SK-N-SH (cell line): Measurements from ENCODE around the gene RFX2. TPM values are rescaled to one million over a fixed set of nuclear protein-coding genes. Genes with fewer than 3 reads are reported as not detected.

Experiments used
- CTCF ChIA-PET: fragments of 300-600, 350-600 bp; formaldehyde crosslinking; extraction: SDS; loops from one replicate; lab custom pipeline; 2021; lab: Yijun Ruan, JAX
- POLR2A ChIA-PET: fragments of 350-600 bp; sonication (Branson Sonifier 250); formaldehyde crosslinking; extraction: SDS; loops from one replicate; lab custom pipeline; 2020; ENCODE audit warnings: antibody characterized with exemption, inconsistent platforms; lab: Yijun Ruan, JAX
- DNase-seq: peaks from one replicate; pipeline ENCODE4 v3.0.0; 2012
- H2AFZ ChIP-seq: fragments of 200-600 bp; sonication (generic); 2 replicates; pipeline ENCODE4 v1.8.1; 2016; ENCODE audit warnings: antibody characterized with exemption, mild to moderate bottlenecking, low read depth
- H3F3A ChIP-seq: fragments of 200-600 bp; sonication (generic); replicated peaks from 2 replicates; pipeline ENCODE3; 2016; ENCODE audit warnings: antibody characterized with exemption, mild to moderate bottlenecking; ENCODE audit not compliant: insufficient read depth
- H3K27ac ChIP-seq, 2 experiments: fragments of 200-500 bp in 1 of 2; fragments of 200-600 bp in 1 of 2; sonication (Bioruptor generic) in 1 of 2; sonication (generic), shearing (Covaris generic) in 1 of 2; 2 replicates each; pipeline versions ENCODE4 v1.5.1 to v1.6.1; 2014 to 2016; ENCODE audit warnings: low read depth in 2 of 2, inconsistent platforms in 1 of 2, low read length in 1 of 2, mild to moderate bottlenecking in 1 of 2, mixed read lengths in 1 of 2
- H3K27me3 ChIP-seq: fragments of 200-600 bp; sonication (generic), shearing (Covaris generic); 2 replicates; pipeline ENCODE4 v1.6.1; 2016; ENCODE audit warnings: mixed run types; ENCODE audit not compliant: insufficient read depth
- H3K36me3 ChIP-seq, 2 experiments: fragments of 200-500 bp in 1 of 2; fragments of 200-600 bp in 1 of 2; sonication (Bioruptor generic) in 1 of 2; sonication (generic) in 1 of 2; replicated peaks in 1 of 2; 2 replicates each; pipeline versions ENCODE3 to v1.5.1; 2014 to 2016; ENCODE audit warnings: low read length in 1 of 2, mild to moderate bottlenecking in 1 of 2; ENCODE audit not compliant: insufficient read depth in 2 of 2, control insufficient read depth in 1 of 2
- H3K4me1 ChIP-seq, 2 experiments: fragments of 200-500 bp in 1 of 2; fragments of 200-600 bp in 1 of 2; sonication (Bioruptor generic) in 1 of 2; sonication (generic), shearing (Covaris generic) in 1 of 2; 2 replicates each; pipeline versions ENCODE4 v1.5.1 to v1.6.1; 2014 to 2016; ENCODE audit warnings: low read depth in 1 of 2, low read length in 1 of 2, mixed run types in 1 of 2; ENCODE audit not compliant: insufficient read depth in 2 of 2, control insufficient read depth in 1 of 2
- H3K4me2 ChIP-seq: fragments of 200-600 bp; sonication (generic), shearing (Covaris generic); 2 replicates; pipeline ENCODE4 v1.6.1; 2017; ENCODE audit warnings: mixed run types
- H3K4me3 ChIP-seq, 2 experiments: fragments of 200-500 bp in 1 of 2; fragments of 200-600 bp in 1 of 2; sonication (Bioruptor generic) in 1 of 2; sonication (generic), shearing (Covaris generic) in 1 of 2; 2 replicates each; pipeline versions ENCODE4 v1.5.1 to v1.8.1; 2014 to 2016; ENCODE audit warnings: low read depth in 2 of 2, inconsistent platforms in 1 of 2, low read length in 1 of 2, mild to moderate bottlenecking in 1 of 2, mixed read lengths in 1 of 2, moderate library complexity in 1 of 2
- H3K79me2 ChIP-seq: fragments of 200-600 bp; sonication (generic); 2 replicates; pipeline ENCODE4 v1.8.1; 2017; ENCODE audit warnings: mild to moderate bottlenecking; ENCODE audit not compliant: insufficient read depth
- H3K9ac ChIP-seq: fragments of 200-600 bp; sonication (generic); 2 replicates; pipeline ENCODE4 v1.6.1; 2017; ENCODE audit warnings: mixed run types
- H3K9me2 ChIP-seq: fragments of 200-600 bp; sonication (generic); 2 replicates; pipeline ENCODE4 v1.6.1; 2017; ENCODE audit warnings: mixed run types
- H3K9me3 ChIP-seq: fragments of 200-600 bp; sonication (generic); 2 replicates; pipeline ENCODE4 v1.6.1; 2017; ENCODE audit warnings: mixed run types, mild to moderate bottlenecking, moderate library complexity
- H4K20me1 ChIP-seq: fragments of 200-600 bp; sonication (generic); 2 replicates; pipeline ENCODE4 v1.6.1; 2017; ENCODE audit warnings: mild to moderate bottlenecking, mixed run types; ENCODE audit not compliant: insufficient read depth
- CHD2 ChIP-seq: fragments of 150-350 bp; IDR thresholded peaks from 2 replicates; pipeline ENCODE4 v1.6.1; 2018; ENCODE audit warnings: low read length; ENCODE audit not compliant: partially characterized antibody
- CTCF ChIP-seq: fragments of 200-600 bp; sonication (generic); IDR thresholded peaks from 2 replicates; pipeline ENCODE4 v1.6.1; 2017; ENCODE audit warnings: antibody characterized with exemption, mild to moderate bottlenecking, moderate library complexity
- EZH2phosphoT487 ChIP-seq: fragments of 200-600 bp; sonication (generic); IDR thresholded peaks from 2 replicates; pipeline ENCODE4 v1.6.1; 2017; ENCODE audit warnings: low read depth, mixed run types, mild to moderate bottlenecking, antibody characterized with exemption, moderate library complexity, borderline replicate concordance
- FOSL2 ChIP-seq: IDR thresholded peaks from 2 replicates; pipeline ENCODE4 v1.4.0; 2012; ENCODE audit warnings: low read depth, mild to moderate bottlenecking, moderate library complexity, borderline replicate concordance
- FOXM1 ChIP-seq: IDR thresholded peaks from 2 replicates; pipeline ENCODE4 v1.4.0; 2012; ENCODE audit warnings: low read depth, mild to moderate bottlenecking
- GABPA ChIP-seq: IDR thresholded peaks from 2 replicates; pipeline ENCODE4 v1.4.0; 2012; ENCODE audit warnings: low read depth, mild to moderate bottlenecking
- IRF3 ChIP-seq: fragments of 150-350 bp; IDR thresholded peaks from 2 replicates; pipeline ENCODE4 v1.6.1; 2016; ENCODE audit warnings: mild to moderate bottlenecking, low read depth, low read length
- MAX ChIP-seq: IDR thresholded peaks from 2 replicates; pipeline ENCODE4 v1.4.0; 2012; ENCODE audit warnings: low read depth
- MXI1 ChIP-seq: IDR thresholded peaks from 2 replicates; pipeline ENCODE4 v1.6.1; 2012; ENCODE audit warnings: mild to moderate bottlenecking, low read depth, low read length, improper control_type of control experiment
- NRF1 ChIP-seq: IDR thresholded peaks from 2 replicates; pipeline ENCODE4 v1.6.1; 2012; ENCODE audit warnings: low read depth, mild to moderate bottlenecking, low read length
- RCOR1 ChIP-seq: fragments of 150-350 bp; IDR thresholded peaks from 2 replicates; pipeline ENCODE4 v1.6.1; 2017; ENCODE audit warnings: antibody characterized with exemption, low read length
- RXRA ChIP-seq: IDR thresholded peaks from 2 replicates; pipeline ENCODE4 v1.4.0; 2012; ENCODE audit warnings: low read depth, mild to moderate bottlenecking, borderline replicate concordance
- SIN3A ChIP-seq: IDR thresholded peaks from 2 replicates; pipeline ENCODE4 v1.6.1; 2012; ENCODE audit warnings: low read depth, mild to moderate bottlenecking, low read length, moderate library complexity, borderline replicate concordance
- TAF1 ChIP-seq: IDR thresholded peaks from 2 replicates; pipeline ENCODE4 v1.6.1; 2012; ENCODE audit warnings: low read depth, mild to moderate bottlenecking, low read length, moderate library complexity, borderline replicate concordance
- TCF12 ChIP-seq: IDR thresholded peaks from 2 replicates; pipeline ENCODE4 v1.4.0; 2012
- TEAD4 ChIP-seq: IDR thresholded peaks from 2 replicates; pipeline ENCODE4 v1.4.0; 2012; ENCODE audit warnings: mild to moderate bottlenecking, borderline replicate concordance; ENCODE audit not compliant: insufficient read depth
- USF1 ChIP-seq: IDR thresholded peaks from 2 replicates; pipeline ENCODE4 v1.4.0; 2012; ENCODE audit warnings: low read depth, borderline replicate concordance
- USF2 ChIP-seq: fragments of 150-350 bp; IDR thresholded peaks from 2 replicates; pipeline ENCODE4 v1.6.1; 2017; ENCODE audit warnings: antibody characterized with exemption, low read length, low read depth, borderline replicate concordance
- YY1 ChIP-seq: IDR thresholded peaks from 2 replicates; pipeline ENCODE4 v1.4.0; 2012; ENCODE audit warnings: low read depth, mild to moderate bottlenecking
- ZBTB33 ChIP-seq: IDR thresholded peaks from 2 replicates; pipeline ENCODE4 v1.4.0; 2012; ENCODE audit warnings: low read depth, borderline replicate concordance
- WGBS: methylation state at CpG from one replicate; pipeline ENCODE4 v1.1.6; 2017; ENCODE audit warnings: low lambda C conversion rate; 5-methylcytosine and 5-hydroxymethylcytosine counted together
- polyA plus RNA-seq, 3 experiments: library from polyadenylated mRNA; depleted of rRNA; stranded (reverse); fragments of >200 nt; gene quantifications; 2 replicates each; pipeline ENCODE4 v1.2.3, GENCODE V29; 2012

RFX2 gene
- polyA plus RNA-seq, 1 of the 3 experiments (the other 2 are of a cell fraction), result 12.6 TPM

- WGBS, result 96% methylated on average over 26 of the region's 26 CpGs
- Histone ChIP-seq H3K9ac (no peak overlapping the region), H3K4me3 (no peak overlapping the region), H2AFZ (no peak overlapping the region), H3K36me3 (peaks cover 0 to 12% of the 10 kb centered on the region in 2 experiments), H3K27me3 (no peaks in the 10 kb centered on the region), H3K79me2 (no peaks in the 10 kb centered on the region), H3K4me2 (no peak overlapping the region), H4K20me1 (no peaks in the 10 kb centered on the region), H3K4me1 (no peaks in the 10 kb centered on the region), H3F3A (no peaks in the 10 kb centered on the region), H3K9me3 (no peaks in the 10 kb centered on the region), H3K9me2 (no peaks in the 10 kb centered on the region), H3K27ac (no peak overlapping the region)
- POLR2A ChIA-PET, result no interaction called here
- CTCF ChIA-PET, result interaction anchor here (1.0 to 3.3 kb wide), 3 partner anchors 15 to 35 kb away, joined by 3 to 33 read pairs (median 3); no protein-coding TSS in a partner anchor
- DNase-seq, result no peak
- no peak for TF ChIP-seq NRF1
- TF ChIP-seq SIN3A, result no peak
- TF ChIP-seq MAX, result no peak
- no peak for TF ChIP-seq MXI1
- TF ChIP-seq CTCF, result no peak
- no peak for TF ChIP-seq GABPA
- no peak for TF ChIP-seq TCF12
- TF ChIP-seq TEAD4, result no peak
- no peak for TF ChIP-seq EZH2phosphoT487
- no peak for TF ChIP-seq IRF3
- no peak for TF ChIP-seq YY1
- TF ChIP-seq USF1, result no peak
- TF ChIP-seq USF2, result no peak
- TF ChIP-seq ZBTB33, result no peak
- no peak for TF ChIP-seq FOSL2
- no peak for TF ChIP-seq RXRA
- no peak for TF ChIP-seq TAF1
- no peak for TF ChIP-seq FOXM1
- no peak for TF ChIP-seq RCOR1
- TF ChIP-seq CHD2, result no peak
These were observed 107.7 kb downstream of the RFX2 start for GRCh38 chr19:6002591-6002990.
